HFFc6 (cell line): ENCODE measurements around the gene FOXP1. TPM values are rescaled to one million over a fixed set of nuclear protein-coding genes. Genes with fewer than 3 reads are reported as not detected.
A peak's percentile ranks its signal among the peaks of the same experiment; 100 is the strongest.

Experiments used
- DNase-seq: peaks from one replicate; pipeline ENCODE4 v3.0.0-alpha.2; 2018
- H3K27ac Mint-ChIP-seq: 2 replicates; pipeline ENCODE4 v1.8.0; 2020; ENCODE audit warnings: mild to moderate bottlenecking, mixed read lengths
- H3K27me3 Mint-ChIP-seq: 2 replicates; pipeline ENCODE4 v1.8.0; 2021; ENCODE audit warnings: mild to moderate bottlenecking, moderate library complexity, mixed read lengths; ENCODE audit not compliant: insufficient read depth
- H3K36me3 Mint-ChIP-seq: 2 replicates; pipeline ENCODE4 v1.8.0; 2021; ENCODE audit warnings: low read depth, mixed read lengths
- H3K4me1 Mint-ChIP-seq: 2 replicates; pipeline ENCODE4 v1.8.0; 2020; ENCODE audit warnings: low read depth, mixed read lengths
- H3K4me3 Mint-ChIP-seq: 2 replicates; pipeline ENCODE4 v1.8.0; 2020; ENCODE audit warnings: mild to moderate bottlenecking, moderate library complexity, mixed read lengths
- H3K9me3 Mint-ChIP-seq: 2 replicates; pipeline ENCODE4 v1.8.0; 2020; ENCODE audit warnings: mild to moderate bottlenecking, mixed read lengths
- total RNA-seq, 6 experiments: library from RNA; stranded (reverse); fragmentation: NEBNext Ultra II Directional; extraction: Animal tissue kit (Norgen Biotek cat#: 25700); gene quantifications; 2 replicates in 1 of 6; 3 replicates in 5 of 6; pipeline ENCODE4 v1.2.3, GENCODE V29; 2021
- TF ChIP-seq, protein P1 (sequence below): fragments of 200-600 bp; sonication (generic); IDR thresholded peaks from 2 replicates; pipeline ENCODE4 v1.5.0; 2021; ENCODE audit warnings: antibody characterized with exemption, mild to moderate bottlenecking

Gene FOXP1
- total RNA-seq, 6 experiments from 2014 or later = 32.2 to 59.3 (median 52.0) TPM

DNA sequence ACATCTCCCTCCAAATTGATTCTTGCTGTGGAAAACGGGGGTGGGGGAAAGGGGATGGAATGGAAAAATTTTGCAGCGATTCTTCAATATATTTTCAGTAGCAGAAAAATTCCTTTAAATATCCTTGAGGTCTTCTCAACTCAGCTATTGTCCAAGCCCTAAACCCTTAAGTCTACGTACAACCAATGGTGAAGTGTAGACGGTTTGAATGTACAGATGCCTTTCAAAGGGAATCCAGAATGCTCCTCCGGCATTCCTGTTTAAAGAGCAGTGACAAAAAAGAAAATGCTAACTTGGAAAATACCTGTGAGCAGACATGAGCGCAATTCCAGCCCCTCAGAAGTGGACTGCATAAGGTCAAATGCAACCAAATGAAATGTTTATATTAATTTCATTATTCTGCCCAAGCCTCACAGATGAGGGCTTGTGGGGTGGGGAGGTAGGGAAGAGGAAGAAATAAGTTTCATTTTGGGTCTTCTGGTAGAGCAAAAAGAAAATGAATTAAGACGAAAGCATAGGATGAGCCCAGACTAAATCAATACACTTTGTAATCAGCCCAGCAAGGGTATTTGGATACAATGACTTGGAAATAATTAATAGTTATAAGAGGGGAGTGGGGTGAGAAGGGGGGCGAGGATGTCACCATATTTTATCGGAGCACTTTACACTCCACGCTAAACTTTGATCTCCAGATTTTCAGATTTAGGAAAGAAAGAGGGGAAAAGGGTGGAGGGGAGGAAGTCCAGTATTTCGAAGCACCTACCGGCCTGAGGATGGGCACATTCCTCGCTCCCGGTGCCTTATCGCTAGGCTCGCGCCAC, 2.7 kb downstream of the FOXP1 start:
- TF ChIP-seq, protein P1, sequence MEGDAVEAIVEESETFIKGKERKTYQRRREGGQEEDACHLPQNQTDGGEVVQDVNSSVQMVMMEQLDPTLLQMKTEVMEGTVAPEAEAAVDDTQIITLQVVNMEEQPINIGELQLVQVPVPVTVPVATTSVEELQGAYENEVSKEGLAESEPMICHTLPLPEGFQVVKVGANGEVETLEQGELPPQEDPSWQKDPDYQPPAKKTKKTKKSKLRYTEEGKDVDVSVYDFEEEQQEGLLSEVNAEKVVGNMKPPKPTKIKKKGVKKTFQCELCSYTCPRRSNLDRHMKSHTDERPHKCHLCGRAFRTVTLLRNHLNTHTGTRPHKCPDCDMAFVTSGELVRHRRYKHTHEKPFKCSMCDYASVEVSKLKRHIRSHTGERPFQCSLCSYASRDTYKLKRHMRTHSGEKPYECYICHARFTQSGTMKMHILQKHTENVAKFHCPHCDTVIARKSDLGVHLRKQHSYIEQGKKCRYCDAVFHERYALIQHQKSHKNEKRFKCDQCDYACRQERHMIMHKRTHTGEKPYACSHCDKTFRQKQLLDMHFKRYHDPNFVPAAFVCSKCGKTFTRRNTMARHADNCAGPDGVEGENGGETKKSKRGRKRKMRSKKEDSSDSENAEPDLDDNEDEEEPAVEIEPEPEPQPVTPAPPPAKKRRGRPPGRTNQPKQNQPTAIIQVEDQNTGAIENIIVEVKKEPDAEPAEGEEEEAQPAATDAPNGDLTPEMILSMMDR = no peak
- H3K4me3 Mint-ChIP-seq = peak overlapping the region; percentile 95
- no peaks in the 10 kb centered on the region for H3K9me3 Mint-ChIP-seq
- DNase-seq = no peak
- no peaks in the 10 kb centered on the region for H3K27me3 Mint-ChIP-seq
- peak overlapping the region; percentile 87 for H3K27ac Mint-ChIP-seq
- no peaks in the 10 kb centered on the region for H3K36me3 Mint-ChIP-seq
- peaks cover 60% of the 10 kb centered on the region for H3K4me1 Mint-ChIP-seq

DNA sequence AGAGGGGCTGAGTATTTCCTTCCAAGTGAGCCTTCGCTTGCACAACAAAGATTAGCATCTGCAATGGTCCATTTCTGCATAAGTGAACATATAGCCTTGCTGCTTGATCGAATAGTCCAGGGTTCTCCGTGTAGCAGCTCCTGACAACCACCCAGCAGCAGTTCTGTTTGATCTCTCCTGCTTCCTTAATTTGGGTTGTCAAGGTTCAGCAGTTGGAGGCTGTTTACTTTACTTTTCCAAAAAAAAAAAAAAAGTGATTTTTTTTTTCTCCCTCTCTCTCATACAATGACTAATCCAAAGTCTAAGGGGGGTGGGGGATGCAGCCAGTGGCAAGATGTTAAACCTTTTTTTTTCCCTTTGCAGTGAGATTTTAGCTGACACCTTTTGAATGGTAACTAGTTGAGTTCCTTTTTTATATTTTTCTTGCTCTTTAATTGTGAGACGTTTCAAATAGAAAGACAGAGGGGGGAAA, 3.6 kb downstream of the FOXP1 start:
- H3K27ac Mint-ChIP-seq = peak overlapping the region; percentile 75
- TF ChIP-seq, protein P1 = no peak
- no peaks in the 10 kb centered on the region for H3K9me3 Mint-ChIP-seq
- peak overlapping the region; percentile 95 for H3K4me3 Mint-ChIP-seq
- H3K36me3 Mint-ChIP-seq = peaks cover 9% of the 10 kb centered on the region
- DNase-seq = no peak
- no peaks in the 10 kb centered on the region; the same call in 1 of the 2 replicates for H3K27me3 Mint-ChIP-seq
- H3K4me1 Mint-ChIP-seq = peaks cover 57% of the 10 kb centered on the region

DNA sequence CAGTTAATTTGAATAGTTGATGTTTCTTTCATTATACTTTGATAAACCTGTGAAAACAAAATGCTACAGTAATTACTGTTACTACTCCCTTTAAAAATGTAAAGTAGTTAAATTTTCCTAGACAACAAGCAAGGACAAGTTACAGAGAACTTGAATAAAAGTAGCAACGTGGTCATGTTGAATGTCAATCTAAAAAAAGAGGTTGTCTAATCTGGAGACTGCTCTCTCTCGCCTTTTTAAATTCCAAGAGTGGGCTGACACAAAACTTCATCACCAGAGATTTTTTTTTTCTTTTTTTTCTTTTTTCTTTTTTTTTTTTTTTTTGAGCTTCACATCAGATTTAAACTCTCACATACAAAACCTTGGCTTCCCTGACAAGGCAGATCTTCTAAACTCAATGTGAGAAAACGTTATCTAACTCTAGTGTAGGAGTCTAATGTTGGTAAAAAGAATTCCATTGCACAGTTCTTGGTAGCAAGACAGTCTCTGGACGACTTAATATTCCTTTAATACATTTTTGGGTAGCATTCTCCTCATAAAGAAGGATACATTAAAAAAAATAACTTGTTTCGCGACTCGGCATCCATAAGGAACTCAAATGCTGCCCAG, 4.1 kb downstream of the FOXP1 start:
- Mint-ChIP-seq H3K4me1 (peaks cover 52% of the 10 kb centered on the region), H3K4me3 (peak overlapping the region; percentile 95)
- DNase-seq = no peak

DNA sequence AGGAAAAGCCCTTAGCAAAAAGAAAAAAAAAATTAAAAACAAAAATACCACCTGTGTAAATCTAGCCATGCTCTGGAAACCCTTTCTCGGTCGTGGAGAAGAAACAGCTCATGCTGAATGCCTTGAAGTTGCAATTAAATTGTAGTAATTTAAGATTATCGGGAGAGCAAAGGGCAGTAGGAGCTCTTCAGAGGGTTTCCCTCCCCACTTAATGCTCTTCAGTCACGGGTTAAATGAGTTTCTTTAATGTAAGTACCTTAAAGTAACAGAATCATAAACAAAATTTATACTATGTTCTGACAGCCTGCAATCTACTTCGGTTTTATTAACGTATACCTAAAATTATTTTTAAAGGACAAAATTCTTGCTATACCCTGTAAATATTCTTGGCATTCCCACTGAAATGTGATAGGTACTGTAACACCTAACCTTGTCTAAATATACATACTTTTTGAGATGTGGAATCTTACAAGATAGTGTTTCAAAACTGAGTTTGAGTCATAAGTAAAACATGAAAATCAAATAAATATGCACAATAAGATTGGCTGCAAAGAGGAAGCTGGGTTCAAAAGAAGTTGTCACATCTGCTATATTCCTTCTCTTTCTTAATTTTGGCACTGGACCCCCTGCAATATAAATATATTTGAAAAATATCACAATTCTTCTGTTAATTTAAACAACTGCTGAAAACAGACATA, 5.3 kb downstream of the FOXP1 start:
- DNase-seq = no peak
- TF ChIP-seq, protein P1 = no peak
- H3K36me3 Mint-ChIP-seq = peaks cover 14% of the 10 kb centered on the region
- no peaks in the 10 kb centered on the region for H3K9me3 Mint-ChIP-seq
- no peaks in the 10 kb centered on the region; the same call in 1 of the 2 replicates for H3K27me3 Mint-ChIP-seq
- no peak overlapping the region; the same call in 1 of the 2 replicates for H3K27ac Mint-ChIP-seq
- peak overlapping the region; percentile 48 for H3K4me3 Mint-ChIP-seq
- peaks cover 48% of the 10 kb centered on the region for H3K4me1 Mint-ChIP-seq

More for the DNA sequence above, 4.1 kb downstream of the FOXP1 start:
- peaks cover 11% of the 10 kb centered on the region for H3K36me3 Mint-ChIP-seq
- H3K27me3 Mint-ChIP-seq = no peaks in the 10 kb centered on the region; the same call in 1 of the 2 replicates
- TF ChIP-seq, protein P1 = no peak
- H3K9me3 Mint-ChIP-seq = no peaks in the 10 kb centered on the region
- peak overlapping the region; percentile 75 for H3K27ac Mint-ChIP-seq

GRCh38 chr3:71577011-71577410, 6.5 kb downstream of the FOXP1 start:
- TF ChIP-seq, protein P1 = no peak
- Mint-ChIP-seq H3K9me3 (no peaks in the 10 kb centered on the region), H3K27me3 (no peaks in the 10 kb centered on the region; the same call in 1 of the 2 replicates), H3K4me3 (no peak overlapping the region), H3K36me3 (peaks cover 14% of the 10 kb centered on the region), H3K27ac (no peak overlapping the region), H3K4me1 (peaks cover 48% of the 10 kb centered on the region)
- no peak for DNase-seq
